Prostate gland (tissue), 2 donors: ENCODE data around the gene AARS2.

ENCODE experiments used
- POLR2A ChIP-seq: fragments of 450-650 bp; IDR thresholded peaks from one replicate; pipeline ENCODE4 v1.6.1; 2016; ENCODE audit warnings: antibody characterized with exemption, mild to moderate bottlenecking
- POLR2AphosphoS5 ChIP-seq: sonication (generic); formaldehyde crosslinking; IDR thresholded peaks from one replicate; pipeline ENCODE4 v1.6.1; 2017; ENCODE audit warnings: antibody characterized with exemption
- TF ChIP-seq, protein P1 (sequence below), 4 experiments: fragments of 200-600 bp in 2 of 4; fragments of 450-650 bp in 2 of 4; sonication (generic) in 2 of 4; IDR thresholded peaks; 1 replicate in 3 of 4; 2 replicates in 1 of 4; pipeline ENCODE4 v1.5.1; 2016 to 2019; ENCODE audit warnings: antibody characterized with exemption in 4 of 4, mild to moderate bottlenecking in 2 of 4, moderate library complexity in 2 of 4

DNA sequence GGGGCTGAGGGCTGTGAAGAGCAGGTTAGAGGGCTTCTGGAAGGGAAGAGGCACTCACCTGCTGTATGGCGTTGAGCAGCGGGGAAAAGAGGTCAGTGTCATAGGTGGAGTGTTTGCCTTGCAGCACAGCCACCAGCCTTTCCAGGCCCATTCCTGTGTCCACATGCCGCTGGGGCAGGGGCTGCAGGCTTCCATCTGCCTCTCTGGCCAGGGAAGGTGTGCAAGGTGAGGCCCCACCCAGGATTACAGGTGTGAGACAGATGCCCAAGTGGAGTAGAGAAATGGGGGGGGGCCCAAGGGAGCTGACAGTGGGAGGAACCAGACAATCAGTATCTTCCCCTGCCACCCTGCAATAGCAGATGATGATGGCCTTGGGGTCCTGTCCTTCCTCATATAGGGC lies 2.9 kb downstream of the AARS2 start:
- TF ChIP-seq, protein P1, sequence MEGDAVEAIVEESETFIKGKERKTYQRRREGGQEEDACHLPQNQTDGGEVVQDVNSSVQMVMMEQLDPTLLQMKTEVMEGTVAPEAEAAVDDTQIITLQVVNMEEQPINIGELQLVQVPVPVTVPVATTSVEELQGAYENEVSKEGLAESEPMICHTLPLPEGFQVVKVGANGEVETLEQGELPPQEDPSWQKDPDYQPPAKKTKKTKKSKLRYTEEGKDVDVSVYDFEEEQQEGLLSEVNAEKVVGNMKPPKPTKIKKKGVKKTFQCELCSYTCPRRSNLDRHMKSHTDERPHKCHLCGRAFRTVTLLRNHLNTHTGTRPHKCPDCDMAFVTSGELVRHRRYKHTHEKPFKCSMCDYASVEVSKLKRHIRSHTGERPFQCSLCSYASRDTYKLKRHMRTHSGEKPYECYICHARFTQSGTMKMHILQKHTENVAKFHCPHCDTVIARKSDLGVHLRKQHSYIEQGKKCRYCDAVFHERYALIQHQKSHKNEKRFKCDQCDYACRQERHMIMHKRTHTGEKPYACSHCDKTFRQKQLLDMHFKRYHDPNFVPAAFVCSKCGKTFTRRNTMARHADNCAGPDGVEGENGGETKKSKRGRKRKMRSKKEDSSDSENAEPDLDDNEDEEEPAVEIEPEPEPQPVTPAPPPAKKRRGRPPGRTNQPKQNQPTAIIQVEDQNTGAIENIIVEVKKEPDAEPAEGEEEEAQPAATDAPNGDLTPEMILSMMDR (IDR thresholded peaks at IDR 0.05) = no peak
- TF ChIP-seq POLR2AphosphoS5 = no peak
- TF ChIP-seq POLR2A = no peak
